Germinal center (tissue), 1 donor: ENCODE results near the gene CARHSP1.
"Not testable (repeated sequence)": the region's sequence is repeated elsewhere in the genome, so short reads cannot be mapped to it uniquely, and the experiment has no call there.

Experiments used
- DNase-seq: peaks from one replicate; pipeline ENCODE4 v3.0.0; 2012; ENCODE audit warnings: mixed read lengths, low spot score

The CARHSP1 gene

GRCh38 chr16:8854298-8854948 lies 14.4 kb downstream of the CARHSP1 start:
- DNase-seq, result no peak

- no peak for DNase-seq
Measured at GRCh38 chr16:8853611-8854010, 15.2 kb downstream of the CARHSP1 start.

GRCh38 chr16:8853150-8853549 lies 15.7 kb downstream of the CARHSP1 start:
- no peak for DNase-seq

- no peak for DNase-seq
Measured at GRCh38 chr16:8852534-8852933, 16.3 kb downstream of the CARHSP1 start.

- no peak for DNase-seq
Measured at GRCh38 chr16:8851761-8852403, 16.9 kb downstream of the CARHSP1 start.

- DNase-seq, result no peak
Measured at GRCh38 chr16:8850279-8850885, 18.4 kb downstream of the CARHSP1 start.

GRCh38 chr16:8849411-8850011 lies 19.3 kb downstream of the CARHSP1 start:
- DNase-seq, result no peak

- no peak for DNase-seq
Measured at GRCh38 chr16:8848939-8849391, 19.8 kb downstream of the CARHSP1 start.

- DNase-seq, result no peak
Measured at GRCh38 chr16:8848231-8848938, 20.4 kb downstream of the CARHSP1 start.

- no peak for DNase-seq
Measured at GRCh38 chr16:8847623-8848022, 21.2 kb downstream of the CARHSP1 start.

- no peak for DNase-seq
Measured at GRCh38 chr16:8847145-8847544, 21.7 kb downstream of the CARHSP1 start.

- no peak for DNase-seq
Measured at GRCh38 chr16:8846401-8846932, 22.3 kb downstream of the CARHSP1 start.

GRCh38 chr16:8845699-8846298 lies 23.0 kb downstream of the CARHSP1 start:
- DNase-seq, result no peak

- DNase-seq, result not testable (repeated sequence)
Measured at GRCh38 chr16:8843296-8843695, 25.5 kb downstream of the CARHSP1 start.

- DNase-seq, result not testable (repeated sequence)
Measured at GRCh38 chr16:8842016-8842415, 26.8 kb downstream of the CARHSP1 start.

GRCh38 chr16:8837594-8837993 lies 31.2 kb downstream of the CARHSP1 start:
- not testable (repeated sequence) for DNase-seq

GRCh38 chr16:8836797-8837196 lies 32.0 kb downstream of the CARHSP1 start:
- not testable (repeated sequence) for DNase-seq

- DNase-seq, result no peak
Measured at GRCh38 chr16:8832717-8833105, 36.1 kb downstream of the CARHSP1 start.

- no peak for DNase-seq
Measured at GRCh38 chr16:8831871-8832716, 36.7 kb downstream of the CARHSP1 start.

- DNase-seq, result no peak
Measured at GRCh38 chr16:8831450-8831849, 37.4 kb downstream of the CARHSP1 start.
